HEK293 (cell line): Measurements from ENCODE around the gene CNTNAP4.

ENCODE experiments used
- GLI4 ChIP-seq: fragments of 450-650 bp; formaldehyde crosslinking; IDR thresholded peaks from 2 replicates; pipeline ENCODE4 v1.5.1; 2016; ENCODE audit warnings: missing biosample characterization, missing genetic modification characterization
- HOXD13 ChIP-seq: sonication (generic); formaldehyde crosslinking; IDR thresholded peaks from 2 replicates; pipeline ENCODE4 v1.8.0; 2022; ENCODE audit warnings: missing genetic modification reagents, borderline replicate concordance
- KLF16 ChIP-seq: fragments of 450-650 bp; formaldehyde crosslinking; IDR thresholded peaks from 2 replicates; pipeline ENCODE4 v1.5.1; 2017; ENCODE audit warnings: missing biosample characterization, missing genetic modification characterization
- SP2 ChIP-seq: fragments of 450-650 bp; formaldehyde crosslinking; IDR thresholded peaks from 2 replicates; pipeline ENCODE4 v1.5.1; 2016; ENCODE audit warnings: missing biosample characterization, missing genetic modification characterization
- TCF7L2 ChIP-seq: IDR thresholded peaks from 2 replicates; pipeline ENCODE4 v1.6.1; 2011; ENCODE audit warnings: low read depth, mild to moderate bottlenecking, inconsistent platforms, low read length, moderate library complexity, borderline replicate concordance
- YY1 ChIP-seq: fragments of 450-650 bp; formaldehyde crosslinking; IDR thresholded peaks from 2 replicates; pipeline ENCODE4 v1.5.1; 2018; ENCODE audit warnings: missing biosample characterization, missing genetic modification characterization
- ZNF354C ChIP-seq: fragments of 450-650 bp; formaldehyde crosslinking; IDR thresholded peaks from 2 replicates; pipeline ENCODE4 v1.5.1; 2016; ENCODE audit warnings: missing biosample characterization, missing genetic modification characterization, low read depth, borderline replicate concordance
- ZNF548 ChIP-seq: fragments of 450-650 bp; formaldehyde crosslinking; IDR thresholded peaks from 2 replicates; pipeline ENCODE4 v1.5.1; 2016; ENCODE audit warnings: missing biosample characterization, missing genetic modification characterization
- ZNF658 ChIP-seq: fragments of 450-650 bp; formaldehyde crosslinking; IDR thresholded peaks from 2 replicates; pipeline ENCODE4; 2016; ENCODE audit warnings: missing biosample characterization, missing genetic modification characterization
- TF ChIP-seq, protein P1 (sequence below): fragments of 450-650 bp; formaldehyde crosslinking; IDR thresholded peaks from 2 replicates; pipeline ENCODE4 v1.5.1; 2016; ENCODE audit warnings: missing biosample characterization, missing genetic modification characterization
- TF ChIP-seq, protein P2 (sequence below): fragments of 450-650 bp; formaldehyde crosslinking; IDR thresholded peaks from 2 replicates; pipeline ENCODE4 v1.5.1; 2016; ENCODE audit warnings: missing biosample characterization, missing genetic modification characterization
- TF ChIP-seq, protein P3 (sequence below): fragments of 450-650 bp; formaldehyde crosslinking; IDR thresholded peaks from 2 replicates; pipeline ENCODE4 v1.5.1; 2016; ENCODE audit warnings: missing biosample characterization, missing genetic modification characterization

DNA sequence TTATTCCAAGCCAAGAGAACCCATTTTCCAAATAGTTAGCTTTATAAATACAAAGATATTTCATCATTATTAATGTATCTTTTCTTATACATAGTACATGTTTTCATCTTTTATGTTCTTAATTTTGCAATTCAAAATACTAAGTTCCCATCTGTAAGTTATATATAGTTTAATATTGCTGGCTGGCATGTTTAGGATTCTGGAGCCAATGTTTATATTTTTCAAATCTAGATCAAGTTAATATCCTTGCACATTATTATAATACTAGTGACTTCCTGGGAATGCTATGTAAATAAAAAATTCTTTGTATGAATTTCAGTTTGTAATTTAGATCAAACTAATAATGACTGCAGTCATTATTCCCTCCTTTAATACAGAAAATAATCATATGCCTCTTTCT lies 189.7 kb downstream of the CNTNAP4 start:
- TF ChIP-seq, protein P1, sequence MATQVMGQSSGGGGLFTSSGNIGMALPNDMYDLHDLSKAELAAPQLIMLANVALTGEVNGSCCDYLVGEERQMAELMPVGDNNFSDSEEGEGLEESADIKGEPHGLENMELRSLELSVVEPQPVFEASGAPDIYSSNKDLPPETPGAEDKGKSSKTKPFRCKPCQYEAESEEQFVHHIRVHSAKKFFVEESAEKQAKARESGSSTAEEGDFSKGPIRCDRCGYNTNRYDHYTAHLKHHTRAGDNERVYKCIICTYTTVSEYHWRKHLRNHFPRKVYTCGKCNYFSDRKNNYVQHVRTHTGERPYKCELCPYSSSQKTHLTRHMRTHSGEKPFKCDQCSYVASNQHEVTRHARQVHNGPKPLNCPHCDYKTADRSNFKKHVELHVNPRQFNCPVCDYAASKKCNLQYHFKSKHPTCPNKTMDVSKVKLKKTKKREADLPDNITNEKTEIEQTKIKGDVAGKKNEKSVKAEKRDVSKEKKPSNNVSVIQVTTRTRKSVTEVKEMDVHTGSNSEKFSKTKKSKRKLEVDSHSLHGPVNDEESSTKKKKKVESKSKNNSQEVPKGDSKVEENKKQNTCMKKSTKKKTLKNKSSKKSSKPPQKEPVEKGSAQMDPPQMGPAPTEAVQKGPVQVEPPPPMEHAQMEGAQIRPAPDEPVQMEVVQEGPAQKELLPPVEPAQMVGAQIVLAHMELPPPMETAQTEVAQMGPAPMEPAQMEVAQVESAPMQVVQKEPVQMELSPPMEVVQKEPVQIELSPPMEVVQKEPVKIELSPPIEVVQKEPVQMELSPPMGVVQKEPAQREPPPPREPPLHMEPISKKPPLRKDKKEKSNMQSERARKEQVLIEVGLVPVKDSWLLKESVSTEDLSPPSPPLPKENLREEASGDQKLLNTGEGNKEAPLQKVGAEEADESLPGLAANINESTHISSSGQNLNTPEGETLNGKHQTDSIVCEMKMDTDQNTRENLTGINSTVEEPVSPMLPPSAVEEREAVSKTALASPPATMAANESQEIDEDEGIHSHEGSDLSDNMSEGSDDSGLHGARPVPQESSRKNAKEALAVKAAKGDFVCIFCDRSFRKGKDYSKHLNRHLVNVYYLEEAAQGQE (tag by site-specific recombination), result no peak
- TF ChIP-seq, protein P2, sequence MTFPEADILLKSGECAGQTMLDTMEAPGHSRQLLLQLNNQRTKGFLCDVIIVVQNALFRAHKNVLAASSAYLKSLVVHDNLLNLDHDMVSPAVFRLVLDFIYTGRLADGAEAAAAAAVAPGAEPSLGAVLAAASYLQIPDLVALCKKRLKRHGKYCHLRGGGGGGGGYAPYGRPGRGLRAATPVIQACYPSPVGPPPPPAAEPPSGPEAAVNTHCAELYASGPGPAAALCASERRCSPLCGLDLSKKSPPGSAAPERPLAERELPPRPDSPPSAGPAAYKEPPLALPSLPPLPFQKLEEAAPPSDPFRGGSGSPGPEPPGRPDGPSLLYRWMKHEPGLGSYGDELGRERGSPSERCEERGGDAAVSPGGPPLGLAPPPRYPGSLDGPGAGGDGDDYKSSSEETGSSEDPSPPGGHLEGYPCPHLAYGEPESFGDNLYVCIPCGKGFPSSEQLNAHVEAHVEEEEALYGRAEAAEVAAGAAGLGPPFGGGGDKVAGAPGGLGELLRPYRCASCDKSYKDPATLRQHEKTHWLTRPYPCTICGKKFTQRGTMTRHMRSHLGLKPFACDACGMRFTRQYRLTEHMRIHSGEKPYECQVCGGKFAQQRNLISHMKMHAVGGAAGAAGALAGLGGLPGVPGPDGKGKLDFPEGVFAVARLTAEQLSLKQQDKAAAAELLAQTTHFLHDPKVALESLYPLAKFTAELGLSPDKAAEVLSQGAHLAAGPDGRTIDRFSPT (tag by site-specific recombination), result no peak
- TF ChIP-seq HOXD13 (CRISPR knock-in tag), result no peak
- no peak for TF ChIP-seq YY1
- TF ChIP-seq ZNF548 (tag by site-specific recombination), result no peak
- no peak for TF ChIP-seq KLF16 (tag by site-specific recombination)
- no peak for TF ChIP-seq TCF7L2
- TF ChIP-seq, protein P3, sequence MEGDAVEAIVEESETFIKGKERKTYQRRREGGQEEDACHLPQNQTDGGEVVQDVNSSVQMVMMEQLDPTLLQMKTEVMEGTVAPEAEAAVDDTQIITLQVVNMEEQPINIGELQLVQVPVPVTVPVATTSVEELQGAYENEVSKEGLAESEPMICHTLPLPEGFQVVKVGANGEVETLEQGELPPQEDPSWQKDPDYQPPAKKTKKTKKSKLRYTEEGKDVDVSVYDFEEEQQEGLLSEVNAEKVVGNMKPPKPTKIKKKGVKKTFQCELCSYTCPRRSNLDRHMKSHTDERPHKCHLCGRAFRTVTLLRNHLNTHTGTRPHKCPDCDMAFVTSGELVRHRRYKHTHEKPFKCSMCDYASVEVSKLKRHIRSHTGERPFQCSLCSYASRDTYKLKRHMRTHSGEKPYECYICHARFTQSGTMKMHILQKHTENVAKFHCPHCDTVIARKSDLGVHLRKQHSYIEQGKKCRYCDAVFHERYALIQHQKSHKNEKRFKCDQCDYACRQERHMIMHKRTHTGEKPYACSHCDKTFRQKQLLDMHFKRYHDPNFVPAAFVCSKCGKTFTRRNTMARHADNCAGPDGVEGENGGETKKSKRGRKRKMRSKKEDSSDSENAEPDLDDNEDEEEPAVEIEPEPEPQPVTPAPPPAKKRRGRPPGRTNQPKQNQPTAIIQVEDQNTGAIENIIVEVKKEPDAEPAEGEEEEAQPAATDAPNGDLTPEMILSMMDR, result no peak
- no peak for TF ChIP-seq ZNF354C (tag by site-specific recombination)
- no peak for TF ChIP-seq ZNF658
- no peak for TF ChIP-seq SP2 (tag by site-specific recombination)
- no peak for TF ChIP-seq GLI4
